Measurements from ENCODE around the gene ITGA3.

Gene ITGA3

DNA sequence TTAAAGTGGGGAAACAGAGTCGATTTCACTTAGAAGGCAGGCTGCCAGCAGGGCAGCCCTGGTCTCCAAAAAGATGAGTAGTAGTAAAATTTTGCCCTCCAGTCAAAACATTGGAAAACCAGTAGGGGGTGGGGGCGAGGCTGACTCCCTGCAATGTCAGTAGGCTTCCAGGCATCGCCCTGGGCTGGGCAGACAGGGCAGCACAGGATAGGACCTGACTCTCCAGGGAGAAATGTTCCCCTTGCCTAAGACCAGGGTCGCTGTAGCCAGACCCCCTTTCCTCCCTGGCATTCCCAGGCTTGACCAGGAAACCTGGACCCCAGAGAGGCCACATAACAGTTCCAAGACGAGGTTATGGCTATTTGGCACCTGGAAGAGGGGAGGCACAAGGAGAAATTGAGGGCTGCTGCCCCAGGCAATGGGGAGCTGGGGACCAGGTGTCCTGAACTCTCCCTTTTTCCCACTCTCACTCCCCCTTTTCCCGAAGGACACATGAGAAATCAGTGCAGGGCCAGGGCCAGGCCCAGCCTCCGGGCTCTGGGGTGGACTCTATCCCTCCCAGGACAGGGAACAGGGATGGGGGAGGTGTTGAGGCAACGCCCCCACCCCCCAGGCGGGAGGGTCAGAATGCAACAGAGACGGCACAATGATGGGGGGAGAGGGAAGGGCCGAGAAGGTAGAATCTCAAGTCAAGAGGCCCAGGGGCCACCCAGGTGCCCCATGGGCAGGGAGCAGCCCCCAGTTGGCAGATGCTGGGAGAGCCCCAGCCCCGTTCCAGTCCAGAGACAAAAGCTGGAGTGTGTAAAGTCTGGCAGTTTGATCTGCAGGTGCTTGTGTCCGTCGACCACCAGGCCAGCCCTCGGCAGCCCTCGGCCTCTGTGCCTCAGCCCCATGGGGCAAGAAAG lies 78.5 kb downstream of the ITGA3 start:
- Histone ChIP-seq H3K4me2 (ENCODE audit: low read depth, low read length, poor library complexity, severe bottlenecking) (no peak overlapping the region), H3K9me3 (ENCODE audit: insufficient read depth, low read depth, low read length) (no peaks in the 10 kb centered on the region), H3K79me2 (ENCODE audit: insufficient read depth, low read length) (peaks cover 14% of the 10 kb centered on the region), H3K9me2 (replicated peaks; ENCODE audit: low read depth, low read length) (no peaks in the 10 kb centered on the region), H2AFZ (ENCODE audit: low read length) (no peak overlapping the region), H3F3A (ENCODE audit: low read depth) (peaks cover 4% of the 10 kb centered on the region; the same call in 1 of the 2 replicates), H3K9ac (ENCODE audit: low read depth, low read length, poor library complexity, severe bottlenecking) (no peak overlapping the region), H3K4me1 (ENCODE audit: insufficient read depth, low read length, poor library complexity, severe bottlenecking) (peaks cover 7% of the 10 kb centered on the region), H3K27me3 (ENCODE audit: insufficient read depth, low read length, poor library complexity, severe bottlenecking) (no peaks in the 10 kb centered on the region), H3K4me3 (ENCODE audit: low read length, poor library complexity, severe bottlenecking) (no peak overlapping the region), H4K20me1 (ENCODE audit: insufficient read depth, low read length, poor library complexity, severe bottlenecking) (peaks cover 5% of the 10 kb centered on the region), H3K36me3 (ENCODE audit: insufficient read depth, low read length) (peaks cover 53% of the 10 kb centered on the region; the same call in 1 of the 2 replicates)
- no peak for TF ChIP-seq EZH2phosphoT487 (IDR thresholded peaks at IDR 0.05; ENCODE audit: borderline replicate concordance)
- TF ChIP-seq, protein P1, sequence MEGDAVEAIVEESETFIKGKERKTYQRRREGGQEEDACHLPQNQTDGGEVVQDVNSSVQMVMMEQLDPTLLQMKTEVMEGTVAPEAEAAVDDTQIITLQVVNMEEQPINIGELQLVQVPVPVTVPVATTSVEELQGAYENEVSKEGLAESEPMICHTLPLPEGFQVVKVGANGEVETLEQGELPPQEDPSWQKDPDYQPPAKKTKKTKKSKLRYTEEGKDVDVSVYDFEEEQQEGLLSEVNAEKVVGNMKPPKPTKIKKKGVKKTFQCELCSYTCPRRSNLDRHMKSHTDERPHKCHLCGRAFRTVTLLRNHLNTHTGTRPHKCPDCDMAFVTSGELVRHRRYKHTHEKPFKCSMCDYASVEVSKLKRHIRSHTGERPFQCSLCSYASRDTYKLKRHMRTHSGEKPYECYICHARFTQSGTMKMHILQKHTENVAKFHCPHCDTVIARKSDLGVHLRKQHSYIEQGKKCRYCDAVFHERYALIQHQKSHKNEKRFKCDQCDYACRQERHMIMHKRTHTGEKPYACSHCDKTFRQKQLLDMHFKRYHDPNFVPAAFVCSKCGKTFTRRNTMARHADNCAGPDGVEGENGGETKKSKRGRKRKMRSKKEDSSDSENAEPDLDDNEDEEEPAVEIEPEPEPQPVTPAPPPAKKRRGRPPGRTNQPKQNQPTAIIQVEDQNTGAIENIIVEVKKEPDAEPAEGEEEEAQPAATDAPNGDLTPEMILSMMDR (conservative IDR thresholded peaks at IDR 0.05; ENCODE audit: low read length): no peak

DNA sequence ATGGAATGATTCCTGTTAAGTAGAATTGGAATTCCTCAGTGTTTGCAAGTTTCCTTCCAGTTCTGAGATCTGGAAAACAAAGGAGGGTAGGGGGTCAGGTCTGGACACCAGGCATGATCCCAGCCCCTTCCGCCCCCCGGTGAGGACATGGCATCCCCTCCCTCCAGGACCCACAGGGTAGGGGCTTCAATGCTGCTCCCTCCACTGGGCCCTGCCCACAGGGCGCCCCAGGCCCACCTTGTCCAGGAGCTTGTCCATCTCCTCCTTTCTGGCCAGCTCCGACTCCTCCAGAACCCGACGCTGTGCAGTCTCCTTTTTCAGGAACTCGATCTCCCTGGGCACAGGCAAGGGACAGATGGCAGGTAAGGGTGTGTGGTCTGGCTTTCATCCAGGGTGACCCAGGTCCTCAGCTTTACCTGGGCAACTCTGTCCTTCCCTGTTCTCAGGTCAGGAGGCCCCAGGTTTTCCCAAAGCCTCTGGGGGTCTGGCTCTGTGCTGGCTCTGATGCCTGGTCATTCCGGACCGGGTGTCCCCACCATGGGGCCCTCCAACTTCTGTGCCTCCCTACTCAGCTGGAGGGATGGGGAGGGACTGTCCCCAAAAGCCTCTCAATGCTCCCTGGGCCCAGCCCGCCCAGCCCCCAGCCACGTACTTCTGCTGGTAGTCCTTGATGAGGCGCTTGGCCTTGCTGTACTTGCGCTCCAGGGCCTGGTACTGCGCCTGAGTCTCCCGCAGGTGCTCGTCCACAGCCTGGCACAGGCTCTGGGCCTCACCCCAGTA lies 79.6 kb downstream of the ITGA3 start:
- Histone ChIP-seq H3K27me3 (ENCODE audit: insufficient read depth, low read length, poor library complexity, severe bottlenecking) (no peaks in the 10 kb centered on the region), H2AFZ (ENCODE audit: low read length) (no peak overlapping the region), H3K9me3 (ENCODE audit: insufficient read depth, low read depth, low read length) (no peaks in the 10 kb centered on the region), H4K20me1 (ENCODE audit: insufficient read depth, low read length, poor library complexity, severe bottlenecking) (peaks cover 12% of the 10 kb centered on the region), H3K36me3 (ENCODE audit: insufficient read depth, low read length) (peaks cover 56% of the 10 kb centered on the region; the same call in 1 of the 2 replicates), H3K4me3 (ENCODE audit: low read length, poor library complexity, severe bottlenecking) (no peak overlapping the region), H3F3A (ENCODE audit: low read depth) (peaks cover 4% of the 10 kb centered on the region; the same call in 1 of the 2 replicates), H3K4me1 (ENCODE audit: insufficient read depth, low read length, poor library complexity, severe bottlenecking) (peaks cover 17% of the 10 kb centered on the region), H3K79me2 (ENCODE audit: insufficient read depth, low read length) (peaks cover 18% of the 10 kb centered on the region), H3K9me2 (replicated peaks; ENCODE audit: low read depth, low read length) (no peaks in the 10 kb centered on the region), H3K4me2 (ENCODE audit: low read depth, low read length, poor library complexity, severe bottlenecking) (no peak overlapping the region), H3K9ac (ENCODE audit: low read depth, low read length, poor library complexity, severe bottlenecking) (no peak overlapping the region)
- TF ChIP-seq, protein P1 (conservative IDR thresholded peaks at IDR 0.05; ENCODE audit: low read length): no peak
- no peak for TF ChIP-seq EZH2phosphoT487 (IDR thresholded peaks at IDR 0.05; ENCODE audit: borderline replicate concordance)

DNA sequence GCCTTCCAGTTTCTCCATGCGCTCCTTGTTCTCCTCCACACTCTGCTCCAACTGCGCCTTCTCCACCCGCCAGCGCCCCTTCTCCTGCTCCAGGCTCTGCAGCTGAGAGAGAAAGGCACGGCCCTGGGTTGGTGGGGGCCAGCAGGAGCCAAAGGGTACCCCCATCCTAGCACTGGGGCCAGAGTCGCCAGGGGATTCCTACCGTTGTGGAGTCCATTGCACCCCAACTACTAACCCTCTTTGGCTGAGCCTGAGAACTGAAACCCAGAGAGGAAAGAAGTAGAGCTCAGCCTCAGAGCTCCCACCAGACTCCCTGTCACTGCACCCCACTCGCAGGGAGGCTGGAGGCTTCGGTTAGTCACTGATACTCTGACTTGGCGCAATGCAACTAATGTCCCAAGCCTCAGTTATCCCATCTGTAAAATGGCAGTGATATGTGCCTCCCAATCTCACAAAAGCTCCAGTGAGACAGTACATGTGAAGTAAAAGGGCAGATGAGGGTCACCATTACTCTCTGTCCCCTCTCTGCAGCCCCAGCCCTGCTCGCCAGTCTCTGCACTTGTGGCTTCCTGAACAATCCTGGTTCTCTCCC lies 80.3 kb downstream of the ITGA3 start:
- H3K9me2 ChIP-seq (replicated peaks; ENCODE audit: low read depth, low read length): no peaks in the 10 kb centered on the region
- H3K36me3 ChIP-seq (ENCODE audit: insufficient read depth, low read length): peaks cover 62% of the 10 kb centered on the region; the same call in 1 of the 2 replicates
- H2AFZ ChIP-seq (ENCODE audit: low read length): no peak overlapping the region
- H4K20me1 ChIP-seq (ENCODE audit: insufficient read depth, low read length, poor library complexity, severe bottlenecking): peaks cover 19% of the 10 kb centered on the region
- no peak overlapping the region for H3K4me2 ChIP-seq (ENCODE audit: low read depth, low read length, poor library complexity, severe bottlenecking)
- peaks cover 20% of the 10 kb centered on the region for H3K4me1 ChIP-seq (ENCODE audit: insufficient read depth, low read length, poor library complexity, severe bottlenecking)
- H3K4me3 ChIP-seq (ENCODE audit: low read length, poor library complexity, severe bottlenecking): no peak overlapping the region
- no peaks in the 10 kb centered on the region for H3K27me3 ChIP-seq (ENCODE audit: insufficient read depth, low read length, poor library complexity, severe bottlenecking)
- peaks cover 4% of the 10 kb centered on the region; the same call in 1 of the 2 replicates for H3F3A ChIP-seq (ENCODE audit: low read depth)
- no peak for TF ChIP-seq EZH2phosphoT487 (IDR thresholded peaks at IDR 0.05; ENCODE audit: borderline replicate concordance)
- H3K79me2 ChIP-seq (ENCODE audit: insufficient read depth, low read length): peaks cover 25% of the 10 kb centered on the region
- no peak overlapping the region for H3K9ac ChIP-seq (ENCODE audit: low read depth, low read length, poor library complexity, severe bottlenecking)
- no peaks in the 10 kb centered on the region for H3K9me3 ChIP-seq (ENCODE audit: insufficient read depth, low read depth, low read length)
